ENCODE data around the gene PFN1. TPM values are rescaled to one million over a fixed set of nuclear protein-coding genes. Genes with fewer than 3 reads are reported as not detected.

PFN1 gene
- total and polyA plus RNA-seq, 9 of the 15 experiments (the other 6 are each of a cell fraction or from before 2014, with no cell fraction given): 60.5 to 1,479 (median 456) TPM

DNA sequence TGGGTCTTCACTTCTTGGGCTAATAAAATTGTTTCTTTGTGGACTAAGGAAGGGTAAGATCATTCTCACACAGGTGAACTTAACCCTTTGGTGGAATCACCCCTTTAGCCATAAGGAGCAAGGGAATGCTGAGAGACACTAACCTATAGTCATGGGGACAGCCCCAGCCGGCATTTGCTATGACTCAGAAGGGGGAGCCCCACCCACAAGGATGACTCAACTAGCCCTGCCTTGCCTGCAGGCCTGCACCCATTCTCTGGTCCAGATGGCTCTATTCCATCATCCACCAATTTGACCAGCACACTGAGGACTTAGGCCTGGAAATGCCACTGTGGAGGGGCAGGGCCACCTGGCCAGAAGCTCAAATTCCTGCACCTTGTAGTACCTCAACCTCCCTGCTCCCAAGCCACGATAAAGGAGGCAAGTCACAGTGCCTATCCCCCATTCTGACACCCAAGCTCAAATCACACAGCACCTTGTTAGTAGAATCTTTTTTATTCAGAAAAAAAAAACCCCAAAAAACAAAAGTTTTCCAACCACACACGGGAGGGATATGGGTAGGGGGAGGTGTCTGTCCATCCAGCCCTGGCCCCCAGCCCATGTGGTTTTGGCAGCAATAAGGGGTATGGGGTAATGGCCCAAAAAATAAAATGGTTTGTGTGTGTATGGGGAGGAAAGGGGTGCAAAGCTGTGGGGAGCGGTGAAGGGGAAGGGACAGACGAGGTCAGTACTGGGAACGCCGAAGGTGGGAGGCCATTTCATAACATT, 3.0 kb downstream of the PFN1 start (continued):
- 0 out of 2 replicates have a peak, but pooled peaks have one; percentile 5 for TF ChIP-seq GABPA (tag; conservative IDR thresholded peaks at IDR 0.05; ENCODE audit: low read depth)
- no peak for TF ChIP-seq ZNF23 (CRISPR knock-in tag; IDR thresholded peaks at IDR 0.05)
- TF ChIP-seq, protein P1, sequence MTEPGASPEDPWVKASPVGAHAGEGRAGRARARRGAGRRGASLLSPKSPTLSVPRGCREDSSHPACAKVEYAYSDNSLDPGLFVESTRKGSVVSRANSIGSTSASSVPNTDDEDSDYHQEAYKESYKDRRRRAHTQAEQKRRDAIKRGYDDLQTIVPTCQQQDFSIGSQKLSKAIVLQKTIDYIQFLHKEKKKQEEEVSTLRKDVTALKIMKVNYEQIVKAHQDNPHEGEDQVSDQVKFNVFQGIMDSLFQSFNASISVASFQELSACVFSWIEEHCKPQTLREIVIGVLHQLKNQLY (CRISPR knock-in tag; conservative IDR thresholded peaks at IDR 0.05): no peak
- TF ChIP-seq CEBPG (CRISPR knock-in tag; IDR thresholded peaks at IDR 0.05): peak; percentile 10; the same call in 1 of the 2 replicates
- TF ChIP-seq CEBPG (tag; conservative IDR thresholded peaks at IDR 0.05 in 1 of 2, IDR thresholded peaks at IDR 0.05 in 1 of 2): no peak
- no peak for TF ChIP-seq ZNF354B (CRISPR knock-in tag; IDR thresholded peaks at IDR 0.05)
- TF ChIP-seq, protein P2, sequence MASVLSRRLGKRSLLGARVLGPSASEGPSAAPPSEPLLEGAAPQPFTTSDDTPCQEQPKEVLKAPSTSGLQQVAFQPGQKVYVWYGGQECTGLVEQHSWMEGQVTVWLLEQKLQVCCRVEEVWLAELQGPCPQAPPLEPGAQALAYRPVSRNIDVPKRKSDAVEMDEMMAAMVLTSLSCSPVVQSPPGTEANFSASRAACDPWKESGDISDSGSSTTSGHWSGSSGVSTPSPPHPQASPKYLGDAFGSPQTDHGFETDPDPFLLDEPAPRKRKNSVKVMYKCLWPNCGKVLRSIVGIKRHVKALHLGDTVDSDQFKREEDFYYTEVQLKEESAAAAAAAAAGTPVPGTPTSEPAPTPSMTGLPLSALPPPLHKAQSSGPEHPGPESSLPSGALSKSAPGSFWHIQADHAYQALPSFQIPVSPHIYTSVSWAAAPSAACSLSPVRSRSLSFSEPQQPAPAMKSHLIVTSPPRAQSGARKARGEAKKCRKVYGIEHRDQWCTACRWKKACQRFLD (CRISPR knock-in tag; IDR thresholded peaks at IDR 0.05): no peak
- TF ChIP-seq CHD2 (IDR thresholded peaks at IDR 0.05; ENCODE audit: low read depth, low read length): no peak
- TF ChIP-seq, protein P3, sequence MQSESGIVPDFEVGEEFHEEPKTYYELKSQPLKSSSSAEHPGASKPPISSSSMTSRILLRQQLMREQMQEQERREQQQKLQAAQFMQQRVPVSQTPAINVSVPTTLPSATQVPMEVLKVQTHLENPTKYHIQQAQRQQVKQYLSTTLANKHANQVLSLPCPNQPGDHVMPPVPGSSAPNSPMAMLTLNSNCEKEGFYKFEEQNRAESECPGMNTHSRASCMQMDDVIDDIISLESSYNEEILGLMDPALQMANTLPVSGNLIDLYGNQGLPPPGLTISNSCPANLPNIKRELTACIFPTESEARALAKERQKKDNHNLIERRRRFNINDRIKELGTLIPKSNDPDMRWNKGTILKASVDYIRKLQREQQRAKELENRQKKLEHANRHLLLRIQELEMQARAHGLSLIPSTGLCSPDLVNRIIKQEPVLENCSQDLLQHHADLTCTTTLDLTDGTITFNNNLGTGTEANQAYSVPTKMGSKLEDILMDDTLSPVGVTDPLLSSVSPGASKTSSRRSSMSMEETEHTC (IDR thresholded peaks at IDR 0.05): no peak
- peak; percentile 48 for TF ChIP-seq NFE2 (IDR thresholded peaks at IDR 0.05; ENCODE audit: low read depth)
- TF ChIP-seq ZBTB17 (CRISPR knock-in tag; IDR thresholded peaks at IDR 0.05): no peak
- TF ChIP-seq, protein P4, sequence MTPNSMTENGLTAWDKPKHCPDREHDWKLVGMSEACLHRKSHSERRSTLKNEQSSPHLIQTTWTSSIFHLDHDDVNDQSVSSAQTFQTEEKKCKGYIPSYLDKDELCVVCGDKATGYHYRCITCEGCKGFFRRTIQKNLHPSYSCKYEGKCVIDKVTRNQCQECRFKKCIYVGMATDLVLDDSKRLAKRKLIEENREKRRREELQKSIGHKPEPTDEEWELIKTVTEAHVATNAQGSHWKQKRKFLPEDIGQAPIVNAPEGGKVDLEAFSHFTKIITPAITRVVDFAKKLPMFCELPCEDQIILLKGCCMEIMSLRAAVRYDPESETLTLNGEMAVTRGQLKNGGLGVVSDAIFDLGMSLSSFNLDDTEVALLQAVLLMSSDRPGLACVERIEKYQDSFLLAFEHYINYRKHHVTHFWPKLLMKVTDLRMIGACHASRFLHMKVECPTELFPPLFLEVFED (CRISPR knock-in tag; conservative IDR thresholded peaks at IDR 0.05): peak; percentile 3; the same call in 1 of the 2 replicates
- no peak for TF ChIP-seq ZNF408 (CRISPR knock-in tag; IDR thresholded peaks at IDR 0.05; ENCODE audit: low read depth)
- no peak for TF ChIP-seq ZSCAN32 (CRISPR knock-in tag; IDR thresholded peaks at IDR 0.05)
- TF ChIP-seq, protein P5, sequence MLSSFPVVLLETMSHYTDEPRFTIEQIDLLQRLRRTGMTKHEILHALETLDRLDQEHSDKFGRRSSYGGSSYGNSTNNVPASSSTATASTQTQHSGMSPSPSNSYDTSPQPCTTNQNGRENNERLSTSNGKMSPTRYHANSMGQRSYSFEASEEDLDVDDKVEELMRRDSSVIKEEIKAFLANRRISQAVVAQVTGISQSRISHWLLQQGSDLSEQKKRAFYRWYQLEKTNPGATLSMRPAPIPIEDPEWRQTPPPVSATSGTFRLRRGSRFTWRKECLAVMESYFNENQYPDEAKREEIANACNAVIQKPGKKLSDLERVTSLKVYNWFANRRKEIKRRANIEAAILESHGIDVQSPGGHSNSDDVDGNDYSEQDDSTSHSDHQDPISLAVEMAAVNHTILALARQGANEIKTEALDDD (IDR thresholded peaks at IDR 0.05): peak; percentile 59
- TF ChIP-seq, protein P6, sequence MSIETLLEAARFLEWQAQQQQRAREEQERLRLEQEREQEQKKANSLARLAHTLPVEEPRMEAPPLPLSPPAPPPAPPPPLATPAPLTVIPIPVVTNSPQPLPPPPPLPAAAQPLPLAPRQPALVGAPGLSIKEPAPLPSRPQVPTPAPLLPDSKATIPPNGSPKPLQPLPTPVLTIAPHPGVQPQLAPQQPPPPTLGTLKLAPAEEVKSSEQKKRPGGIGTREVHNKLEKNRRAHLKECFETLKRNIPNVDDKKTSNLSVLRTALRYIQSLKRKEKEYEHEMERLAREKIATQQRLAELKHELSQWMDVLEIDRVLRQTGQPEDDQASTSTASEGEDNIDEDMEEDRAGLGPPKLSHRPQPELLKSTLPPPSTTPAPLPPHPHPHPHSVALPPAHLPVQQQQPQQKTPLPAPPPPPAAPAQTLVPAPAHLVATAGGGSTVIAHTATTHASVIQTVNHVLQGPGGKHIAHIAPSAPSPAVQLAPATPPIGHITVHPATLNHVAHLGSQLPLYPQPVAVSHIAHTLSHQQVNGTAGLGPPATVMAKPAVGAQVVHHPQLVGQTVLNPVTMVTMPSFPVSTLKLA (conservative IDR thresholded peaks at IDR 0.05): peak in 1 of 2 experiments; percentile 43; a peak in 1 of 4 replicates
- peak; percentile 39 for TF ChIP-seq C11orf30 (IDR thresholded peaks at IDR 0.05; ENCODE audit: low read depth)
- peak; percentile 60 for TF ChIP-seq SMARCE1 (IDR thresholded peaks at IDR 0.05)
